Effector memory CD4-positive, alpha-beta T cell (primary cell): Measurements from ENCODE around the gene MYH9.
A peak's percentile ranks its signal among the peaks of the same experiment; 100 is the strongest.

Source experiments
- DNase-seq, 3 donors: peaks; one replicate each; pipeline ENCODE4 v3.0.0-alpha.2; 2020
- H3K27ac ChIP-seq: 2 replicates; pipeline ENCODE4 v1.7.0; 2013; ENCODE audit warnings: mild to moderate bottlenecking, low read length, moderate library complexity; ENCODE audit not compliant: insufficient read depth, poor library complexity, severe bottlenecking
- H3K27me3 ChIP-seq: replicated peaks from 2 replicates; pipeline ENCODE4 v1.7.0; 2013; ENCODE audit warnings: mild to moderate bottlenecking, low read length; ENCODE audit not compliant: insufficient read depth, control insufficient read depth, poor library complexity, severe bottlenecking
- H3K36me3 ChIP-seq: 2 replicates; pipeline ENCODE4 v1.7.0; 2013; ENCODE audit warnings: mild to moderate bottlenecking, low read length, moderate library complexity; ENCODE audit not compliant: control insufficient read depth, insufficient read depth
- H3K4me1 ChIP-seq: 2 replicates; pipeline ENCODE4 v1.7.0; 2013; ENCODE audit warnings: low read length, mild to moderate bottlenecking; ENCODE audit not compliant: control insufficient read depth, insufficient read depth, poor library complexity, severe bottlenecking
- H3K4me3 ChIP-seq: 2 replicates; pipeline ENCODE4 v1.7.0; 2013; ENCODE audit warnings: low read length, low read depth, mild to moderate bottlenecking; ENCODE audit not compliant: insufficient read depth, poor library complexity, severe bottlenecking
- H3K9me3 ChIP-seq: 2 replicates; pipeline ENCODE4 v1.7.0; 2013; ENCODE audit warnings: mild to moderate bottlenecking, low read length, moderate library complexity; ENCODE audit not compliant: control insufficient read depth

Gene MYH9

DNA sequence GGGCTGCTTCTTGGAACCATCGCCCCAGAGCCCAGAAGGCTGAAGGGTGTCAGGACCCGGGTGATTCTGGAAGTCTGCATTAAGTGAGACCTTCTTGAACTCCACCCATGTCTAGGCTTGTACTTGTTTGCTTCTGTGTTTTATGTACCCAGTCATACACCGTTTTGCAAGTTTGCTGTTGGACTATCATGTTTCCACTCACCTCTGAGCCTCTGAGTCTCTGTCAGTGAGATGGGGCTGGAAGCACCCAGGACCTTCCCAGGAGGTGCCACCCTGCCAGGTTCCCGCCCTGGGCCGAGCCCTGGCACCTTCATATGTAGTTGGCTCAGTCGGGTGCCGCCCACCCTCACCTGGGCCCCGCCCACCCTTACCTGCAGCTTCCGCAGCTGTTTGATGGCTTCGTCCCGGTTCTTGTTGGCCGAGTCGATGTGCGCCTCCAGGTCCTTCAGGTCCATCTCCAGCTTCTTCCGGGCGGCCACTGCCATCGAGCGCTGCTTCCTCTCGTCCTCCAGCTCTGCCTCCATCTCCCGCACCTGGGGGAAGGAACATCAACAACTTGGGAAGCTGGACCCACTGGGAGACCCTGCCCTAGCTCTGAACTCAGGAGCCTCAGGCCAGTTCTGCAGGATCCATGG is 99.8 kb downstream of the MYH9 start:
- Histone ChIP-seq H3K4me1 (peaks cover 40% of the 10 kb centered on the region), H3K27me3 (no peaks in the 10 kb centered on the region), H3K36me3 (peaks cover 82% of the 10 kb centered on the region), H3K9me3 (no peaks in the 10 kb centered on the region), H3K4me3 (no peak overlapping the region), H3K27ac (no peak overlapping the region)
- DNase-seq: no peak

DNA sequence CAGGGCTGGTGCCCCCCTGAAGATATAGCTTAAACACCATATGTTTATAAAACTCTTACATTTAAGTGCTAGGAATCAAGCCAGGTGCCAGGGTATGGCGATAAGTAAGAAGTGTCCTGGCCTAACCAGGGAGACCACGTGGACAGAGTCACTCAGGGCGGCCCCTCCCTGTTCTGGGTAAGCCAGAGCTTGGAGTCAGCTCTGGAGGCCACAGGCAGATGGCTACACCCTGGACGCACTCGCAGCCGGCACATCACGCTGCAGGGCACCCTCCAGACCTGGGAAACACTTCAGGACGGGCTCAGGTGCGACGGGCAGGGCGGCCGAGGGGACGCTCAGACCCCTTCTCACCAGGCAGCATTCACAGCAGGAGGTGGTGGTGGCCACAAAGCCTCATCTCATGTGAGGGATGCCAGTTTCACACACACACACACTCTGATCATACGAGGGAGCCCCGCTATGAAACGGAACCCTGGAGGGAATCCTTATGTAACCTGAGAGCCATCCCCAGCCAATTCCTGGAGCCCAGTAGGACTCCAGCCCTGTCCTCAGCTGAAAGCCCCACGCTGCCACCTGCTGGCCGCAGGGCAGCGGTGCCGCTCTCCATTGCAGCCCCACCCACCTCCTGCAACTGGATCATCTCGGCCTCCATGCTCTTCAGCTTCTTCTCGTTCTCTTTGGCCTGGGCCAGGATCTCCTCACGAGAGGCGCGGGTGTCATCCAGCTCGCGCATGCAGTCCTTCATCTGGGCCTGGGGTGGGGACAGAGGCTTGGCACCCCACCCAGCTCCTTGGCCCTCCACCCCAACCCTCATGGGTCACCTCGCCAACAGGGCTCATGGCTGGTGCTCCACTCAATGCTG is 101.4 kb downstream of the MYH9 start:
- Histone ChIP-seq H3K36me3 (peaks cover 85% of the 10 kb centered on the region), H3K27me3 (no peaks in the 10 kb centered on the region), H3K4me1 (peaks cover 33% of the 10 kb centered on the region), H3K27ac (no peak overlapping the region), H3K4me3 (no peak overlapping the region), H3K9me3 (no peaks in the 10 kb centered on the region)
- peak; percentile 25 to 54 (median 36) for DNase-seq

- no peaks in the 10 kb centered on the region for H3K27me3 ChIP-seq
- no peaks in the 10 kb centered on the region for H3K9me3 ChIP-seq
- H3K36me3 ChIP-seq: peaks cover 89% of the 10 kb centered on the region
- DNase-seq: no peak
- H3K4me3 ChIP-seq: no peak overlapping the region
- H3K4me1 ChIP-seq: peaks cover 33% of the 10 kb centered on the region
- no peak overlapping the region for H3K27ac ChIP-seq
These were observed 102.2 kb downstream of the MYH9 start for GRCh38 chr22:36285545-36285944.

GRCh38 chr22:36285017-36285416 is 102.8 kb downstream of the MYH9 start:
- no peak for DNase-seq
- Histone ChIP-seq H3K4me3 (no peak overlapping the region), H3K27me3 (no peaks in the 10 kb centered on the region), H3K27ac (no peak overlapping the region), H3K36me3 (peaks cover 89% of the 10 kb centered on the region), H3K9me3 (no peaks in the 10 kb centered on the region), H3K4me1 (peaks cover 33% of the 10 kb centered on the region)

DNA sequence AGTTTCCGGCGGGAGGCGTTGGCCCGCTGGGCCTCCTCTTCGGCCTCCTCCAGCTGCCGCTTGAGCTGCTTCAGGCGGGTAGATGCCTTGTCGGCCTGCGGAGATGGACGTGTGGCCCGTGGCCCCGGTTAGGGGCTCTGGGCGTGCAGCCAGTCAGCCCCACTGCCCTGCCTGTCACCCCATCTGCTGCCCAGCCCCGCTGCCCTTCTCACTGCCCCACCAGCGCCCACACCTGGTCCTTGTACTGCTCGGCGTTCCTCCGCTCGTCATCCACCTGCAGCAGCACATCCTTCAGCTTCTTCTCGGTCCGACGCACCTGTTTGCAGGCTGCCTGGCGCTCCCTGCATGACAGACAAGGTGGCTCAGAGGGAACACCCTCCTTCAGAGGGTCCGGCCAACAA is 103.6 kb downstream of the MYH9 start:
- Histone ChIP-seq H3K4me1 (peaks cover 24% of the 10 kb centered on the region), H3K36me3 (peaks cover 82% of the 10 kb centered on the region), H3K27ac (no peak overlapping the region), H3K4me3 (no peak overlapping the region), H3K9me3 (no peaks in the 10 kb centered on the region), H3K27me3 (no peaks in the 10 kb centered on the region)
- no peak for DNase-seq

DNA sequence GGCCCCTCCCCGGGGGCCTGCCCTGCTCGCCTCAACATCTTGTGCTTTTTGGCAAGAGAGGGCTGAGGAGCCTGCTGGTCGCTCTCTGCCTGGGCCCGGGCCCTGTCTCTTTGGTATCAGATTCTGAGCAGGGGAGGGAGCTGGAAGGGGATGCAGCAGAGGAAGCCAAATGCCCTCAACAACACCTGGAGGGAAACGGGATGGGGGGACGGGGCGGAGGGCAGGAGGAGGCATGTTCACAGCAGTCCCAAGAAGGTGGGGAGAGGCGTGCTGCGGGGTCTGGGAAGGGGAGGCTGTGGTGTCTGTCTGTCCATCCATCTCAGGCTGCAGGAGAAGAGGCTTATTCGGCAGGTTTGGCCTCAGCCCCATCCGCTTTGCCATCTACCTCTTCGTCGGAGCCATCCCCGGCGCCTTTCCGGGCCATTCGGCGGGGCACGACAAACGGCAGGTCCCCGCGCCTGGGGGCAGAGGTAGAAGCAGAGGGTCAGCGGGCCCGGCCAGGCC is 105.4 kb downstream of the MYH9 start:
- H3K9me3 ChIP-seq: no peaks in the 10 kb centered on the region
- H3K27me3 ChIP-seq: no peaks in the 10 kb centered on the region
- H3K4me3 ChIP-seq: no peak overlapping the region
- peaks cover 65% of the 10 kb centered on the region for H3K36me3 ChIP-seq
- H3K27ac ChIP-seq: no peak overlapping the region
- peaks cover 15% of the 10 kb centered on the region for H3K4me1 ChIP-seq
- DNase-seq: no peak

DNA sequence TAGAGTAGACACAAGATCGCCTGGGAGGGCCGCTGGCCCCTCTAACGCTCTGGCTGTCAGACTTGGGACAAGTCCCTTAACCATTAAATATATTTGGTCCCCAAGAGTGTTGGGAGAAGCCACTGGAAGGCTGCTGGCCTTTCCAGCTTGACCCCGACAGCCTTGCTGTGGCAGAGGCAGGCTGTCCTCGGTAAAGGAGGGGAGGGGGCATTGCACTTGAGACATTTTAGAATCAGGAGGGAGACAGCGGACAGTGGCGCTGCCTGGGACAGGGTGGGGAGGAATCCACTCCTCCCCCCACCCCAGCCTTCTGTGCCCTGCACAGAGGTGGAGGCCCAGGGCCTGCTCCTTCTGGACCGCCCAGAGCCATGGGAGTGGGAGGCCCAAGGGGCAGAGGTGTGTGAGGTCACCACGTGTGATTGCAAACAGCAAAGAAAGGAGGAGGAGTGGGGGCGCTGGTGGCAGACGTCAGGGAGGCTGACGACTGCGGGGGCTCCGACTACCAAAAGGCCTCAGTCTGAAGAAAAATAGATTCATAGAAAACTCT is 105.9 kb downstream of the MYH9 start:
- Histone ChIP-seq H3K4me1 (peaks cover 12% of the 10 kb centered on the region), H3K4me3 (no peak overlapping the region), H3K36me3 (peaks cover 59% of the 10 kb centered on the region), H3K9me3 (no peaks in the 10 kb centered on the region), H3K27ac (no peak overlapping the region), H3K27me3 (no peaks in the 10 kb centered on the region)
- no peak for DNase-seq

DNA sequence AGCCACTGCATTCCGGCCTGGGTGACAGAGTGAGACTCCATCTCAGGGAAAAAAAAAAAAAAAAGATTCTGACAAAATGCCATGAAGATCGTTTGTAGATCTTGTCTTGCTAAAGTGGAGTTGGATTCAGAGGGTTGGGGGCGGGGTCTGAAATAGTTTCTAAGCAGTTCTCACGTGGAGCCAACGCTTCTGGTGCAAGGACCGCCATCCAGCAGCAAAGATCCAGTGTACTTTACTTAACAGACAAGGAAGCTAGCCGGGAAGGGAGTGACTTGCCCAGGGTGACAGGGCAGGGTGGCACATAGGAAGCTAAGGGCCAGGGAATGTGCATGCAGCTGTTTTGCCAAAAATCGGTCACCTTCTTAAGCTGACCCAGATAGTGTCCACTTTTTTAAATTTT is 107.4 kb downstream of the MYH9 start:
- H3K27me3 ChIP-seq: no peaks in the 10 kb centered on the region
- no peak overlapping the region for H3K27ac ChIP-seq
- peaks cover 45% of the 10 kb centered on the region for H3K36me3 ChIP-seq
- no peak for DNase-seq
- H3K4me3 ChIP-seq: no peak overlapping the region
- peaks cover 9% of the 10 kb centered on the region for H3K4me1 ChIP-seq
- no peaks in the 10 kb centered on the region for H3K9me3 ChIP-seq

- Histone ChIP-seq H3K4me1 (peaks cover 9% of the 10 kb centered on the region), H3K36me3 (peaks cover 33% of the 10 kb centered on the region), H3K4me3 (no peak overlapping the region), H3K9me3 (no peaks in the 10 kb centered on the region), H3K27me3 (no peaks in the 10 kb centered on the region), H3K27ac (no peak overlapping the region)
- no peak for DNase-seq
These were observed 108.5 kb downstream of the MYH9 start for GRCh38 chr22:36279219-36279666.
